ENCODE data around the gene PRSS21.
A peak's percentile ranks its signal among the peaks of the same experiment; 100 is the strongest.

PRSS21 gene, protein sequence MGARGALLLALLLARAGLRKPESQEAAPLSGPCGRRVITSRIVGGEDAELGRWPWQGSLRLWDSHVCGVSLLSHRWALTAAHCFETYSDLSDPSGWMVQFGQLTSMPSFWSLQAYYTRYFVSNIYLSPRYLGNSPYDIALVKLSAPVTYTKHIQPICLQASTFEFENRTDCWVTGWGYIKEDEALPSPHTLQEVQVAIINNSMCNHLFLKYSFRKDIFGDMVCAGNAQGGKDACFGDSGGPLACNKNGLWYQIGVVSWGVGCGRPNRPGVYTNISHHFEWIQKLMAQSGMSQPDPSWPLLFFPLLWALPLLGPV

GRCh38 chr16:2816751-2817339 lies at the start of gene PRSS21:
PRSS21 (plus strand) TSS chr16:2817237; CDS start chr16:2817269, 32 bp downstream.
- ATAC-seq, result peak; percentile 53 to 63

DNA sequence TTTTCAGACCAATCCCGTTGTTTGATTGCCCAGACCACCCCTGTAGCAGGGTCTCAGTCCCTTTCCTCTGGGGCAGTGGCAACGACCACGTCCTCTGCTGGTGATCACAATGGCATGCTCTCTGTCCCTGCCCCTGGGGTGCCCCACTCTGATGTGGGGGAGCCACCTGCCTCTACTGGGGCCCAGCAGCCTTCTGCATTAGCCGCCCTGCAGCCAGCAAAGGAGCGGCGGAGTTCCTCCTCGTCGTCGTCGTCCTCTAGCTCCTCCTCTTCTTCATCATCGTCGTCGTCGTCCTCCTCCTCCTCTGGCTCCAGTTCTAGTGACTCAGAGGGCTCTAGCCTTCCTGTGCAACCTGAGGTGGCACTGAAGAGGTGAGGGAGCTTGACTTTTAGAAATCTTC lies 49.1 kb upstream of the PRSS21 start:
- no peak for ATAC-seq

DNA sequence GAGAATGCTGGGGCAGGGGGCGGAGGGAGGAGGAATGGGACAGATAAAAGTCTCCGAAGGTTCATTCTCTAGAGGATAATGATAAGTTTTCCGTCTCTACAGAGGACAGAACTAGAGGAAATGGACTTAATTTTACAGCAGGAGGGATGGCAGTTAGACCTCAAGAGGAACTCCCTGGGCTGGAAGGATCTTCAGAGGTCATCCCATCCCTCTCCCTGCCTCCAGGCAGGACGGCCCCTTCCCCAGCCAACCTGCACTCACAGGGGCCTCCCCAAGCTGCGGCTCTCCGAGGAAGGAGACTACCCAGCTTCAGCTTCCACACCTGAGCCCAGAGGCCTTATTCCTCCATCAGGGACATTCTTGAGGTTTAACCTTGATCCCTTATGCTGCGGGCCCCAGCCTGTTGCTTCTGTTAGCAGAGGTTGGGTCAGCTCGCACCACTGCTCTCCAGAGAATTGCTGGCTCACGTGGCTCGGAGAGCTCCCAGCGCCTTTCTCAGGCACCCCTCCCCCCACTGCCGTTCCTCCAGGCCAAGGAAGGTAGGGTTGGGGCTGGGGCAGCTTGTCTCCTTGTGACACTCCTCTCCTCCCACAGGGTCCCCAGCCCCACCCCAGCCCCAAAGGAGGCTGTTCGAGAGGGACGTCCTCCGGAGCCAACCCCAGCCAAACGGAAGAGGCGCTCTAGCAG lies 48.5 kb upstream of the PRSS21 start:
- ATAC-seq, result no peak

DNA sequence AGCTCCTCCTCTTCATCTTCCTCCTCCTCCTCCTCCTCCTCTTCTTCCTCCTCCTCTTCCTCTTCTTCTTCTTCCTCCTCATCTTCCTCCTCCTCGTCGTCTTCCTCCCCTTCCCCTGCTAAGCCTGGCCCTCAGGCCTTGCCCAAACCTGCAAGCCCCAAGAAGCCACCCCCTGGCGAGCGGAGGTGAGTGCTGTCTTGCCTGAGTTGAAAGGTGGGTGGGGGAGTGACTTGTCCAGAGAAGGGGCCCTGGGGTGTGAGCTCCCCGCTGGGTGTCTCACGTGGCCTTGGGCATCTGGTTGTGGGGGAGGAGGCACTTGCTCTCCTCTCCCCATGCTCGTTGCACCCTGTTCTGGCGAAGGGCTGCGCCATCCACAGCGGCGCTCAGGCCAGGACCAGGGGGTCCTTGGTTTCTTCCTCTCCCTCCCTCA lies 47.9 kb upstream of the PRSS21 start:
- ATAC-seq, result no peak

DNA sequence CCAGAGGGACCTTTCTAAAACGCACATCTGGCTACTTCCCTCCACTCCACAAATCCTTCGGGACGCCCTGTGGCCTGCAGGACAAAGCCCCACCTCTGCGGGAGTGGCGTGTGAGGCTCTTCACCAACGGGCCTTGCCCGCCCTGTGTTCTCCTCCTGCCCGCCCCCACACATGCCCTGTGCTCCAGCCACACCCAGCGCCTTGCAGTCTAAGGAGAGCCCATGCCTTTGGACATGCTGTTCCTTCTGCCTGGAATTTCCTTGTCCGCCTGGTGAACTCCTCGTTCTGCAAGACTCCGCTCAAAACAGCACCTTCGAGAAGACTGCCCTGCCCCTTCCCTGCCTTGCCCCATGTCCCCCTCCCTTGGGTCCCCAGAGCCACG lies 47.4 kb upstream of the PRSS21 start:
- no peak for ATAC-seq

DNA sequence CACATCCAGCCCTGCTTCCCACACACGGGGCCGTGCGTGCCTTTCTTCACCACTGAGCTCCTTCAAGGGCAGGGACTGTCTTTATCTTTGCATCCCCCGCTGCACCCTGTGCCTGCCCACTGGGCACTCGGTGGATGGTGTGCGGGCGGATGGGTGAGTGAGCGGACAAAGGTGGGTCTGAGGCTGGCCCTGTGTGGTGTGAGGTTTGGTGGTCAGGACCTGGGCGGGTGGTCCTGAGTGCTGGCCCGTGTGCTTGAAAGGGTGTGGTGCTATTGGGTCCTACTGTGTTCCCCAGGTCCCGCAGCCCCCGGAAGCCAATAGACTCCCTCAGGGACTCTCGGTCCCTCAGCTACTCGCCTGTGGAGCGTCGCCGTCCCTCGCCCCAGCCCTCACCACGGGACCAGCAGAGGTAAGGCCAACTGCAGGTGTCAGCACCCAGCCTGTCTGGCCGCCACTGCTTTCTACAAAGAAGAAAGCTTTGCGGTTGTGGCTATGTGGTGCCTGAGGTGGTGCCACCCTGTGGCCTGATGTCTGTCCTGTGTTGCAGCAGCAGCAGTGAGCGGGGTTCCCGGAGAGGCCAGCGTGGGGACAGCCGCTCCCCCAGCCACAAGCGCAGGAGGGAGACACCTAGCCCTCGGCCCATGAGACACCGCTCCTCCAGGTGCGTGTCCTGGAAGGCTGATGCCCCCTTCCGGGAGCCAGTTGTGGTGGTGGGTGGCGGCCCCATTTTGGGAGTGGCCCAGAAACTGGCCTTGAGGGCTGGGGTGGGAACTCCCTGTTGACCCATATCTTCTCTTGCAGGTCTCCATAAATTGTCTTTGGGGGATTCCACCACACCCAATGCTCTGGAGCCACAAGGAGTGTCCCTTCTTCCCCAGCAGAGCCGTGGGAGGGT lies 46.7 kb upstream of the PRSS21 start:
- no peak for ATAC-seq

DNA sequence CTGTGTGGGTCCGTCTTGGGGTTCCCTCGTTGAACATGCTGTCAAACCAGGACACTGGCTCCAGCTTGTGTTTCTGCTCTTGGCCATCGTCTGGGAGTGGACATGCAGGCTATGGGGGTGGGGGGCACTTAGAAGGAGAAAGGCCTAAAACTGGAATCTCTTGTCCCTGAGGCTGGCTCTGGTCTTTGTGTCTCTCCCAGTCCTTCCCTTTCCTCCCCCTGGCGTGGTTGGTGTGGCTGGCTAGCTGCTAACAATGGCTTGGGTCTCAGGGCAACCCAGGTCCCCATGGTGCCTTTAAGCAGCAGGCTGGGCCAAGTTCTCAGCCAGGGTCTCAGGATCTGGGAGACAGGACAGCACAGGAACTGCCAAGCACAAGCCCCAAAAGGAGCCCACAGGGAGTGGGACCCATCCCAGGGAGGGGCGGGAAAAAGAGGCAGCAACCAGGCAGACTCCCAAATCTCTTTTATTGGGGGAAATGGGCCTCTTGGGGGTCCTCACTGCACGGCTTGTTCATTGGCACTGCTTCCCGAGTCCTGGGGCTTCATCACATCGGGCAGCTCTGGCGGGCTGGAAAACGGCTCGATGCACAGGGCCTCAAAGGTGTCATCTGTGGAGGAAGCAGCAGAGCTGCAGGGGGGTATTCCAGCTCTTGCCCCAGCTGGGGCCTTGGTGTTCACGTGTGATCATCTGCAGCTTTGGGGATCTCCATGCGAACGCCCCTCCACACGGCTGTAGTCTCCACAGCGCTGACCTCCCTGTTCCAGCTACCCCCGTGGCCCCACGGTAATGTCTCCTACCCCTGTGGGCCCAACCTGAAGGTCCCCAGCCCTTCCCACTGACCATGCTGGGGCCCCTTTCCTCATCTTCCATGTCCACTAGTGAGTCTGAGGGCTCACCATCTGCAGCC lies 45.3 kb upstream of the PRSS21 start:
- no peak for ATAC-seq

- no peak for ATAC-seq
Observed at GRCh38 chr16:2773188-2773968, 43.7 kb upstream of the PRSS21 start.

GRCh38 chr16:2774161-2774891 lies 42.7 kb upstream of the PRSS21 start:
- no peak for ATAC-seq

GRCh38 chr16:2775131-2775716 lies 41.8 kb upstream of the PRSS21 start:
- no peak for ATAC-seq

- no peak for ATAC-seq
Observed at GRCh38 chr16:2775765-2776499, 41.1 kb upstream of the PRSS21 start.

- ATAC-seq, result peak; percentile 20 to 27
Observed at GRCh38 chr16:2776500-2777139, 40.4 kb upstream of the PRSS21 start.

- ATAC-seq, result peak; percentile 94 to 95
Observed at GRCh38 chr16:2777231-2777902, 39.7 kb upstream of the PRSS21 start, which contains the start of gene ELOB. ELOB (minus strand) TSS chr16:2777280; CDS start chr16:2777239, 41 bp downstream.

- ATAC-seq, result peak; percentile 8 to 12
Observed at GRCh38 chr16:2777903-2778629, 39.0 kb upstream of the PRSS21 start.

GRCh38 chr16:2778630-2778958 lies 38.4 kb upstream of the PRSS21 start:
- no peak for ATAC-seq

DNA sequence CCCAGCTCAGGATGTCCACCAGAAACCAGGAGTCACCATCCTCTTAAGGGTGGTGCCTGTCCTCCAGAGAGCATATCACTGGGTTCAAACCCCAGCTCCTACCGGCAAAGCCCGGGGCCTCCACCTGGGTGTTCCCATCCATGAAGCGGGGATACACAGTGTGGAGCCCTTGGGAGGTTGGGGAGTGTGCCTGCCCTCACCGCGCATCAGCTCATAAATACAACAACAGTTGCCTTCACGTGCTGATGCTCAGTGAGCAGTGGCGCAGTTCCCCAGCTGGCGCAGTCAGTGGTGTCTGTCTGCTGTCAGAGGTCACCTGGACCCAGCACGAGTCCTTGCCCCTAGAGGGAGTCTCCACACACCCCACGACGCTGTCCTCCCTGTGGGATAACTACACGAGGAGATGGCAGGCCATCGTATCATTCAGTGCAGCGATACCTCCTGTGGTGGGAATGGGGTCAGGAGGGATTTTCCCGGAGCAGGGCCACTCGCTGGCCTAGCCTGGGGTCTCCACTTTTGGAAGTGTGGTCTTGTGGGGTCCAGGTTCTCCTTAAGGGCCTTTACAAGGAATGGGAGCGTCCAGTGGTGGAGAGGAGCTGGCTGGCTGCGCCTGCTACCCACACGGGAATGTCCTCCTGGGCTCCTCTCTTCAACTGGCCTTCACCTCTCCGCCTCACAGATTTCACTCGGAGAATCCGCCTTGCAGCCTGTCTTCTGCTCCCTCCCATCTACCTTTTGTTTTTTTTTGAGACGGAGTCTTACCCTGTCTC lies 37.7 kb upstream of the PRSS21 start:
- no peak for ATAC-seq

Measured in activated CD4-positive, CD25-positive, alpha-beta regulatory T cell treated with anti-CD3 and anti-CD28 coated beads, Interleukin-2, amount 50 U/mL, for 24 hours (primary cell).